Measurements from ENCODE around the gene CACNA1B.

Gene CACNA1B

GRCh38 chr9:138025417-138025816, 147.8 kb downstream of the CACNA1B start:
- TF ChIP-seq CTCF (IDR thresholded peaks at IDR 0.05) (no peak), ZFX (IDR thresholded peaks at IDR 0.05; ENCODE audit: borderline replicate concordance) (no peak)

GRCh38 chr9:138025908-138026307, 148.3 kb downstream of the CACNA1B start:
- H3K27ac ChIP-seq: no peak overlapping the region
- TF ChIP-seq ZFX (IDR thresholded peaks at IDR 0.05; ENCODE audit: borderline replicate concordance) (no peak), CTCF (IDR thresholded peaks at IDR 0.05) (no peak)

More at GRCh38 chr9:138025417-138025816, 147.8 kb downstream of the CACNA1B start:
- H3K27ac ChIP-seq: no peak overlapping the region

DNA sequence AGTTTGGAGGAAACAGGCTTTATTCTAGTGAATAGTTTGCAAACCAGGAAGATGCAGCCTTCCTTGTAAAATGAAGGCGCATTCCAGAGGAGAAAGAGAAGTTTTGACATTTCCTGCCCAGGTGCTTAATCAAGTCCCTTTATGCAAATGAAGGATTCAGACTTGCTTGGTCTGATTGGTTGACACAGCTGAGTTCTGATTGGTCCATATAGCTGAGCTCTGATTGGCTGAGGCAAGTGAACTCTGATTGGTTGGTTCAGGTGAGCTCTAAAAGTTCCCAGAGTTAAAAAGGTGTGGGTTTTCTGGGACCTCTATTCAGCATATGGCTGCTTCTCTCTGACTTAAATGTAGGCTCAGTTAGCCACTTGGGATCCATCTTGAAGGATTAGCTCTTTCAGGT, 151.0 kb downstream of the CACNA1B start:
- no peak for TF ChIP-seq CTCF (IDR thresholded peaks at IDR 0.05)
- TF ChIP-seq ZFX (IDR thresholded peaks at IDR 0.05; ENCODE audit: borderline replicate concordance): no peak
- H3K27ac ChIP-seq: no peak overlapping the region

- TF ChIP-seq ZFX (IDR thresholded peaks at IDR 0.05; ENCODE audit: borderline replicate concordance) (no peak), CTCF (IDR thresholded peaks at IDR 0.05) (no peak)
- H3K27ac ChIP-seq: no peak overlapping the region
These were observed 153.6 kb downstream of the CACNA1B start for GRCh38 chr9:138031186-138031585.

DNA sequence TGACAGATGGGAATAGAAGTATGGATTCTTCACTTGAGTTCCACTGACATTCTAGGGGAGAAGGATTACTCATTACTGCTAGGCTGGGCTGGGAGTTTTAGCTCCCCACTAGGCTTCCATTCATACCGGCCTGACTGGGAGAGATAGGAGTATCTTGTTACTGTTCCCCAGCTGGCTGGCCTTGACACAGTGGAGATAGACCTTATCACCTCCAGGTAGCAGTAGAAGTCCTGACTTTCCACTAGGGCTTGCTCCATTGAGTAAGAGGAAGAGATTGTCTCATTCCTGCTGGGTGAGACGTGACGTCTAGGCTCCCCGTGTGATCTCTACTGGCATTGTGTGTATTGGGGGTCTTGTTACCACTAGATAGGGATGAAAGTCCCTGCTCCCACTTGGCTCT, 156.4 kb downstream of the CACNA1B start:
- TF ChIP-seq CTCF (IDR thresholded peaks at IDR 0.05) (no peak), ZFX (IDR thresholded peaks at IDR 0.05; ENCODE audit: borderline replicate concordance) (no peak)
- no peak overlapping the region for H3K27ac ChIP-seq

- H3K27ac ChIP-seq: no peak overlapping the region
- TF ChIP-seq CTCF (IDR thresholded peaks at IDR 0.05): no peak
- no peak for TF ChIP-seq ZFX (IDR thresholded peaks at IDR 0.05; ENCODE audit: borderline replicate concordance)
These were observed 159.6 kb downstream of the CACNA1B start for GRCh38 chr9:138037140-138037539.

DNA sequence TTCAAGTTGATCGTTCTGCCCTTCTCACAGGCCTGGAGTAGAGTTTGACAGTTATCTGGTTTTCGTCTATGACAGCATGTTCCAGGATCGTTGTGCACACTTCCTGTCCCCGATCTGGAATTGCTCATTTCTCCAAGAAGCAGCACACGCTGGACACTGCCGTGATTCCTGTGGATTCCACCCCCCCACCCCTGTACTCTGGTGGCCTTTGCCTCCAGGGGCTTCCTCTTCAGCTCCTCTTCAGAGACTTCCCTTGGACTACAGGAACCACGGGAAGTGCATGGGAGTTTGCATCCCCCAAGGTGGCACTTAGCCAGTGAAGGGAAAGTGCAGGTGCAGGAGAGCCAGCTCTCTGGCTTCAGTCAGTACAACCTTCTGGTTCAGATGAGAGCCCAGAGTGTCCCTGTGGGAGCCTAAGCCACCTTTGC, 160.7 kb downstream of the CACNA1B start:
- TF ChIP-seq CTCF (IDR thresholded peaks at IDR 0.05): no peak
- TF ChIP-seq ZFX (IDR thresholded peaks at IDR 0.05; ENCODE audit: borderline replicate concordance): no peak
- no peak overlapping the region for H3K27ac ChIP-seq
